Gastrocnemius medialis (tissue), 4 donors: ENCODE data around the gene SEL1L2.

Experiments used
- POLR2A ChIP-seq, 2 donors: fragments of 450-650 bp; IDR thresholded peaks; one replicate each; pipeline ENCODE4 v1.6.1; 2017; ENCODE audit warnings: antibody characterized with exemption in 2 of 2, mild to moderate bottlenecking in 2 of 2, moderate library complexity in 2 of 2
- TF ChIP-seq, protein P1 (sequence below), 5 experiments: fragments of 450-650 bp in 3 of 5; fragments of 200-600 bp in 2 of 5; sonication (generic) in 2 of 5; IDR thresholded peaks in 4 of 5; conservative IDR thresholded peaks in 1 of 5; 1 replicate in 4 of 5; 2 replicates in 1 of 5; pipeline ENCODE4 v1.5.1; 2016 to 2019; ENCODE audit warnings: antibody characterized with exemption in 5 of 5, mild to moderate bottlenecking in 3 of 5, moderate library complexity in 3 of 5

DNA sequence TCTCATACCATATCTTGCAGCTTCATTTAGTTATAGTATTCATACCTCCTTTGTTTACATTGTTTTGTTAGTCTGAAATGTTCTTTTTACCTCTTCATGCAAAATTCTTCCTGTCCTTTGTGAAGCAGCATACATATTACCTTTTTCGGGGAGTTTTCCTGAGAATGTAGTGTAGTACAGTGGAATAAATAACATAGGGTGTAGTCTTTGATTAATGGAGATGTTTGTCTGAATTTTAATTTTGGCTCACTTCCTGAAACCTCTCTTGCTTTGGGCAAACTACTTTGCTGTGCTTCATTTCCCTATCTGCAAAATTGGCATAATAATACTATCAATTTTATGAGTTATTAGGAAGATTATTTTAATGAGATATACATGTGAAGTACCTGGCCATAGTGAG, 10.5 kb upstream of the SEL1L2 start:
- TF ChIP-seq, protein P1, sequence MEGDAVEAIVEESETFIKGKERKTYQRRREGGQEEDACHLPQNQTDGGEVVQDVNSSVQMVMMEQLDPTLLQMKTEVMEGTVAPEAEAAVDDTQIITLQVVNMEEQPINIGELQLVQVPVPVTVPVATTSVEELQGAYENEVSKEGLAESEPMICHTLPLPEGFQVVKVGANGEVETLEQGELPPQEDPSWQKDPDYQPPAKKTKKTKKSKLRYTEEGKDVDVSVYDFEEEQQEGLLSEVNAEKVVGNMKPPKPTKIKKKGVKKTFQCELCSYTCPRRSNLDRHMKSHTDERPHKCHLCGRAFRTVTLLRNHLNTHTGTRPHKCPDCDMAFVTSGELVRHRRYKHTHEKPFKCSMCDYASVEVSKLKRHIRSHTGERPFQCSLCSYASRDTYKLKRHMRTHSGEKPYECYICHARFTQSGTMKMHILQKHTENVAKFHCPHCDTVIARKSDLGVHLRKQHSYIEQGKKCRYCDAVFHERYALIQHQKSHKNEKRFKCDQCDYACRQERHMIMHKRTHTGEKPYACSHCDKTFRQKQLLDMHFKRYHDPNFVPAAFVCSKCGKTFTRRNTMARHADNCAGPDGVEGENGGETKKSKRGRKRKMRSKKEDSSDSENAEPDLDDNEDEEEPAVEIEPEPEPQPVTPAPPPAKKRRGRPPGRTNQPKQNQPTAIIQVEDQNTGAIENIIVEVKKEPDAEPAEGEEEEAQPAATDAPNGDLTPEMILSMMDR (IDR thresholded peaks at IDR 0.05 in 4 of 5, conservative IDR thresholded peaks at IDR 0.05 in 1 of 5), result no peak
- TF ChIP-seq POLR2A (IDR thresholded peaks at IDR 0.05), result no peak
